ENCODE results near the gene APCDD1L.

GRCh38 chr20:58504566-58504965, 10.6 kb downstream of the APCDD1L start:
- TF ChIP-seq POLR2AphosphoS5 (IDR thresholded peaks at IDR 0.05) (no peak), CTCF (IDR thresholded peaks at IDR 0.05) (no peak), POLR2A (IDR thresholded peaks at IDR 0.05) (no peak), EP300 (IDR thresholded peaks at IDR 0.05) (no peak)

Data from suprapubic skin (tissue), 4 donors.